Skeletal muscle satellite cell (primary cell): ENCODE measurements around the gene GOLM1. TPM values are rescaled to one million over a fixed set of nuclear protein-coding genes. Genes with fewer than 3 reads are reported as not detected.

Experiments
- H3K27me3 ChIP-seq: 2 replicates; pipeline ENCODE4 v1.7.0; 2013; ENCODE audit warnings: low read length; ENCODE audit not compliant: control insufficient read depth, insufficient read depth
- H3K36me3 ChIP-seq: 2 replicates; pipeline ENCODE4 v1.7.0; 2013; ENCODE audit warnings: mild to moderate bottlenecking, control low read depth, low read length; ENCODE audit not compliant: insufficient read depth
- H3K4me1 ChIP-seq: 2 replicates; pipeline ENCODE4 v1.7.0; 2013; ENCODE audit warnings: low read length; ENCODE audit not compliant: control insufficient read depth, insufficient read depth
- H3K4me2 ChIP-seq: 2 replicates; pipeline ENCODE4 v1.7.0; 2013; ENCODE audit warnings: mild to moderate bottlenecking, low read length
- H3K4me3 ChIP-seq: 2 replicates; pipeline ENCODE4 v1.7.0; 2013; ENCODE audit warnings: low read length
- H3K9ac ChIP-seq: 2 replicates; pipeline ENCODE4 v1.7.0; 2013; ENCODE audit warnings: mild to moderate bottlenecking, low read depth, low read length, moderate library complexity
- H3K9me3 ChIP-seq: replicated peaks from 2 replicates; pipeline ENCODE4 v1.7.0; 2013; ENCODE audit warnings: mild to moderate bottlenecking, control low read depth, low read length
- small RNA-seq: library from RNA; depleted of rRNA; stranded (forward); fragments of <200 nt; gene quantifications from one replicate; pipeline ENCODE3, GENCODE V24; 2012

The GOLM1 gene

GRCh38 chr9:86005253-86005775 lies 94.0 kb downstream of the GOLM1 start:
- no peak overlapping the region for H3K4me3 ChIP-seq
- no peaks in the 10 kb centered on the region for H3K4me1 ChIP-seq
- no peak overlapping the region for H3K9ac ChIP-seq
- no peak overlapping the region for H3K4me2 ChIP-seq
- no peaks in the 10 kb centered on the region for H3K9me3 ChIP-seq
- H3K27me3 ChIP-seq, result no peaks in the 10 kb centered on the region
- H3K36me3 ChIP-seq, result peaks cover 42% of the 10 kb centered on the region

- peaks cover 10% of the 10 kb centered on the region for H3K36me3 ChIP-seq
- H3K27me3 ChIP-seq, result no peaks in the 10 kb centered on the region
- H3K9me3 ChIP-seq, result no peaks in the 10 kb centered on the region
- H3K4me1 ChIP-seq, result no peaks in the 10 kb centered on the region
- H3K4me2 ChIP-seq, result no peak overlapping the region
- no peak overlapping the region for H3K9ac ChIP-seq
- no peak overlapping the region for H3K4me3 ChIP-seq
Observed at GRCh38 chr9:85995599-85995998, 103.8 kb downstream of the GOLM1 start.

- peaks cover 6% of the 10 kb centered on the region for H3K36me3 ChIP-seq
- H3K27me3 ChIP-seq, result no peaks in the 10 kb centered on the region
- H3K4me2 ChIP-seq, result no peak overlapping the region
Observed at GRCh38 chr9:85995097-85995496, 104.3 kb downstream of the GOLM1 start.

GRCh38 chr9:85994191-85994590 lies 105.2 kb downstream of the GOLM1 start:
- Histone ChIP-seq H3K9me3 (no peaks in the 10 kb centered on the region), H3K27me3 (no peaks in the 10 kb centered on the region), H3K9ac (no peak overlapping the region), H3K36me3 (peaks cover 3% of the 10 kb centered on the region), H3K4me2 (no peak overlapping the region), H3K4me1 (no peaks in the 10 kb centered on the region), H3K4me3 (no peak overlapping the region)

More at GRCh38 chr9:85995097-85995496, 104.3 kb downstream of the GOLM1 start:
- Histone ChIP-seq H3K4me3 (no peak overlapping the region), H3K4me1 (no peaks in the 10 kb centered on the region), H3K9ac (no peak overlapping the region), H3K9me3 (no peaks in the 10 kb centered on the region)

- H3K4me3 ChIP-seq, result no peak overlapping the region
- H3K9ac ChIP-seq, result no peak overlapping the region
- no peaks in the 10 kb centered on the region for H3K9me3 ChIP-seq
- peaks cover 26% of the 10 kb centered on the region for H3K36me3 ChIP-seq
- no peaks in the 10 kb centered on the region for H3K27me3 ChIP-seq
- H3K4me1 ChIP-seq, result no peaks in the 10 kb centered on the region
- H3K4me2 ChIP-seq, result no peak overlapping the region
Observed at GRCh38 chr9:85987236-85987635, 112.1 kb downstream of the GOLM1 start.

- Histone ChIP-seq H3K4me2 (no peak overlapping the region), H3K4me3 (no peak overlapping the region), H3K36me3 (peaks cover 46% of the 10 kb centered on the region), H3K9me3 (no peaks in the 10 kb centered on the region), H3K27me3 (no peaks in the 10 kb centered on the region), H3K4me1 (no peaks in the 10 kb centered on the region), H3K9ac (no peak overlapping the region)
Observed at GRCh38 chr9:85984457-85984856, 114.9 kb downstream of the GOLM1 start.

- H3K9ac ChIP-seq, result no peak overlapping the region
- H3K36me3 ChIP-seq, result peaks cover 65% of the 10 kb centered on the region
- no peak overlapping the region for H3K4me2 ChIP-seq
- H3K27me3 ChIP-seq, result no peaks in the 10 kb centered on the region
- no peak overlapping the region for H3K4me3 ChIP-seq
- no peaks in the 10 kb centered on the region for H3K9me3 ChIP-seq
- H3K4me1 ChIP-seq, result no peaks in the 10 kb centered on the region
Observed at GRCh38 chr9:85981369-85981768, 118.0 kb downstream of the GOLM1 start.

GRCh38 chr9:85978496-85978895 lies 120.9 kb downstream of the GOLM1 start:
- H3K9ac ChIP-seq, result no peak overlapping the region

More at GRCh38 chr9:85978496-85978895, 120.9 kb downstream of the GOLM1 start:
- H3K4me1 ChIP-seq, result no peaks in the 10 kb centered on the region
- H3K4me3 ChIP-seq, result no peak overlapping the region
- H3K9me3 ChIP-seq, result no peaks in the 10 kb centered on the region
- H3K36me3 ChIP-seq, result peaks cover 57% of the 10 kb centered on the region
- H3K4me2 ChIP-seq, result no peak overlapping the region
- no peaks in the 10 kb centered on the region for H3K27me3 ChIP-seq

Small RNA genes lying within 50 kb of the gene (small RNA-seq; reads per million reads assigned to genes)
- gene AL161447.1, result not detected
